Measurements from ENCODE around the gene CDCA7L.

DNA sequence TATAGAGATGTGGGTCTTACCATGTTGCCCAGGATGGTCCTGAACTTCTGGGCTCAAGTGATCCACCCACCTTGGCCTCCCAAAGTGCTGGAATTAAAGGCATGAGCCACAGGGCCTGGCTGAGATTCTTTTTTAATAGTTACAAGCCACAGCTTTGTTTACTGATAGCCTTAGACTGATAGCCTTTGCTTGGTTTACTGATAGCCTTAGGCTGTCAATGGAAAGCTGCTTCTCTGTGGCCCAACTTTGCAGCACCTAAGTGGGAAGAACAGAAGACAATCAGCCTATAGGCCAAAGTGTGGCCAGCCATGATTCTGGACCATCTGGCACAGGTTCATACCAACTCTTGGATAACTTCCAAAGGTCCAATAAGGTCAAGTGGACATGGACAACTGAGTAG lies 24.1 kb upstream of the CDCA7L start:
- TF ChIP-seq EZH2 (IDR thresholded peaks at IDR 0.05; ENCODE audit: low read length, unreplicated experiment) (no peak), CTCF (conservative IDR thresholded peaks at IDR 0.05; ENCODE audit: low read depth, low read length) (no peak)

Data from PC-3 (cell line).